WTC11 (cell line): ENCODE results near the gene ELMO3. TPM values are rescaled to one million over a fixed set of nuclear protein-coding genes. Genes with fewer than 3 reads are reported as not detected.

Experiments
- ARID4B ChIP-seq: sonication (generic); formaldehyde crosslinking; IDR thresholded peaks from 2 replicates; pipeline ENCODE4 v1.8.0; 2023; ENCODE audit warnings: missing genetic modification reagents, mild to moderate bottlenecking, borderline replicate concordance
- CBFB ChIP-seq: sonication (generic); formaldehyde crosslinking; IDR thresholded peaks from 2 replicates; pipeline ENCODE4 v1.8.1; 2022; ENCODE audit warnings: mild to moderate bottlenecking, low read depth, missing genetic modification reagents
- CREM ChIP-seq: sonication (generic); formaldehyde crosslinking; IDR thresholded peaks from 2 replicates; pipeline ENCODE4 v1.8.1; 2022; ENCODE audit warnings: mild to moderate bottlenecking, missing genetic modification reagents, moderate library complexity
- EMX1 ChIP-seq: fragments of 250-450 bp; sonication (Bioruptor Pico); IDR thresholded peaks from 2 replicates; pipeline ENCODE4 v1.8.0; 2021; ENCODE audit warnings: mild to moderate bottlenecking
- ERG ChIP-seq: fragments of 250-450 bp; sonication (Bioruptor Pico); IDR thresholded peaks from 2 replicates; pipeline ENCODE4 v1.8.0; 2021; ENCODE audit warnings: mild to moderate bottlenecking
- FOXJ3 ChIP-seq: sonication (generic); formaldehyde crosslinking; IDR thresholded peaks from 2 replicates; pipeline ENCODE4 v1.9.0; 2021; ENCODE audit warnings: missing genetic modification reagents, mild to moderate bottlenecking, borderline replicate concordance
- JAZF1 ChIP-seq: fragments of 250-450 bp; sonication (Bioruptor Pico); IDR thresholded peaks from 2 replicates; pipeline ENCODE4 v1.9.0; 2021; ENCODE audit warnings: moderate library complexity, mild to moderate bottlenecking, inconsistent platforms
- MLX ChIP-seq: sonication (generic); formaldehyde crosslinking; IDR thresholded peaks from 2 replicates; pipeline ENCODE4 v1.8.1; 2023; ENCODE audit warnings: mild to moderate bottlenecking, missing genetic modification reagents, moderate library complexity
- MYBL2 ChIP-seq: sonication (generic); formaldehyde crosslinking; IDR thresholded peaks from 2 replicates; pipeline ENCODE4 v1.8.1; 2023; ENCODE audit warnings: mild to moderate bottlenecking, moderate library complexity, missing genetic modification reagents
- NR2C2 ChIP-seq: sonication (generic); formaldehyde crosslinking; IDR thresholded peaks from 2 replicates; pipeline ENCODE4 v1.8.0; 2022; ENCODE audit warnings: mild to moderate bottlenecking, missing genetic modification reagents
- SMAD4 ChIP-seq: sonication (generic); formaldehyde crosslinking; IDR thresholded peaks from 2 replicates; pipeline ENCODE4 v1.8.0; 2022; ENCODE audit warnings: mild to moderate bottlenecking, missing genetic modification reagents
- ZBTB43 ChIP-seq: sonication (generic); formaldehyde crosslinking; IDR thresholded peaks from 2 replicates; pipeline ENCODE4 v1.8.1; 2023; ENCODE audit warnings: mild to moderate bottlenecking, missing genetic modification reagents
- ZNF138 ChIP-seq: sonication (generic); formaldehyde crosslinking; conservative IDR thresholded peaks from 2 replicates; pipeline ENCODE4 v1.8.1; 2022; ENCODE audit warnings: mild to moderate bottlenecking, moderate library complexity, missing genetic modification reagents
- ZNF219 ChIP-seq: sonication (generic); formaldehyde crosslinking; IDR thresholded peaks from 2 replicates; pipeline ENCODE4 v1.8.0; 2023; ENCODE audit warnings: missing genetic modification reagents, mild to moderate bottlenecking, borderline replicate concordance
- ZNF232 ChIP-seq: sonication (generic); formaldehyde crosslinking; IDR thresholded peaks from 2 replicates; pipeline ENCODE4 v1.8.0; 2022; ENCODE audit warnings: mild to moderate bottlenecking, missing genetic modification reagents
- ZNF317 ChIP-seq: sonication (generic); formaldehyde crosslinking; IDR thresholded peaks from 2 replicates; pipeline ENCODE4 v1.8.1; 2023; ENCODE audit warnings: low read depth, mild to moderate bottlenecking, moderate library complexity, missing genetic modification reagents, borderline replicate concordance
- ZNF416 ChIP-seq: fragments of 250-450 bp; sonication (Bioruptor Pico); IDR thresholded peaks from 2 replicates; pipeline ENCODE4 v1.9.0; 2021; ENCODE audit warnings: mild to moderate bottlenecking, inconsistent platforms
- total RNA-seq: library from RNA; stranded (reverse); gene quantifications from 3 replicates; pipeline ENCODE4 v1.2.3, GENCODE V29; 2021
- TF ChIP-seq, protein P1 (sequence below): sonication (generic); formaldehyde crosslinking; IDR thresholded peaks from 2 replicates; pipeline ENCODE4 v1.8.1; 2022; ENCODE audit warnings: mild to moderate bottlenecking, moderate library complexity, missing genetic modification reagents
- TF ChIP-seq, protein P2 (sequence below): sonication (generic); formaldehyde crosslinking; IDR thresholded peaks from 2 replicates; pipeline ENCODE4 v1.8.0; 2022; ENCODE audit warnings: missing genetic modification reagents

The ELMO3 gene
- total RNA-seq, 1 experiment from 2014 or later: 13.6 TPM

GRCh38 chr16:67150047-67150832, 48.7 kb upstream of the ELMO3 start (continued):
- peak; percentile 28; the same call in 1 of the 2 replicates for TF ChIP-seq ARID4B (CRISPR knock-in tag)
- TF ChIP-seq, protein P1, sequence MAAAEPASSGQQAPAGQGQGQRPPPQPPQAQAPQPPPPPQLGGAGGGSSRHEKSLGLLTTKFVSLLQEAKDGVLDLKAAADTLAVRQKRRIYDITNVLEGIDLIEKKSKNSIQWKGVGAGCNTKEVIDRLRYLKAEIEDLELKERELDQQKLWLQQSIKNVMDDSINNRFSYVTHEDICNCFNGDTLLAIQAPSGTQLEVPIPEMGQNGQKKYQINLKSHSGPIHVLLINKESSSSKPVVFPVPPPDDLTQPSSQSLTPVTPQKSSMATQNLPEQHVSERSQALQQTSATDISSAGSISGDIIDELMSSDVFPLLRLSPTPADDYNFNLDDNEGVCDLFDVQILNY: peak; percentile 86; the same call in 1 of the 2 replicates
- TF ChIP-seq CREM (CRISPR knock-in tag): peak; percentile 12; the same call in 1 of the 2 replicates
- no peak for TF ChIP-seq SMAD4 (CRISPR knock-in tag)
- TF ChIP-seq, protein P2, sequence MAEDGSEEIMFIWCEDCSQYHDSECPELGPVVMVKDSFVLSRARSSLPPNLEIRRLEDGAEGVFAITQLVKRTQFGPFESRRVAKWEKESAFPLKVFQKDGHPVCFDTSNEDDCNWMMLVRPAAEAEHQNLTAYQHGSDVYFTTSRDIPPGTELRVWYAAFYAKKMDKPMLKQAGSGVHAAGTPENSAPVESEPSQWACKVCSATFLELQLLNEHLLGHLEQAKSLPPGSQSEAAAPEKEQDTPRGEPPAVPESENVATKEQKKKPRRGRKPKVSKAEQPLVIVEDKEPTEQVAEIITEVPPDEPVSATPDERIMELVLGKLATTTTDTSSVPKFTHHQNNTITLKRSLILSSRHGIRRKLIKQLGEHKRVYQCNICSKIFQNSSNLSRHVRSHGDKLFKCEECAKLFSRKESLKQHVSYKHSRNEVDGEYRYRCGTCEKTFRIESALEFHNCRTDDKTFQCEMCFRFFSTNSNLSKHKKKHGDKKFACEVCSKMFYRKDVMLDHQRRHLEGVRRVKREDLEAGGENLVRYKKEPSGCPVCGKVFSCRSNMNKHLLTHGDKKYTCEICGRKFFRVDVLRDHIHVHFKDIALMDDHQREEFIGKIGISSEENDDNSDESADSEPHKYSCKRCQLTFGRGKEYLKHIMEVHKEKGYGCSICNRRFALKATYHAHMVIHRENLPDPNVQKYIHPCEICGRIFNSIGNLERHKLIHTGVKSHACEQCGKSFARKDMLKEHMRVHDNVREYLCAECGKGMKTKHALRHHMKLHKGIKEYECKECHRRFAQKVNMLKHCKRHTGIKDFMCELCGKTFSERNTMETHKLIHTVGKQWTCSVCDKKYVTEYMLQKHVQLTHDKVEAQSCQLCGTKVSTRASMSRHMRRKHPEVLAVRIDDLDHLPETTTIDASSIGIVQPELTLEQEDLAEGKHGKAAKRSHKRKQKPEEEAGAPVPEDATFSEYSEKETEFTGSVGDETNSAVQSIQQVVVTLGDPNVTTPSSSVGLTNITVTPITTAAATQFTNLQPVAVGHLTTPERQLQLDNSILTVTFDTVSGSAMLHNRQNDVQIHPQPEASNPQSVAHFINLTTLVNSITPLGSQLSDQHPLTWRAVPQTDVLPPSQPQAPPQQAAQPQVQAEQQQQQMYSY (CRISPR knock-in tag): peak; percentile 38; the same call in 1 of the 2 replicates
- TF ChIP-seq MYBL2 (CRISPR knock-in tag): peak; percentile 92; the same call in 1 of the 2 replicates
- peak; percentile 63; the same call in 1 of the 2 replicates for TF ChIP-seq ZNF416 (CRISPR knock-in tag)
- 0 out of 2 replicates have a peak, but pooled peaks have one; percentile 3 for TF ChIP-seq ERG
- peak; percentile 36; the same call in 1 of the 2 replicates for TF ChIP-seq ZNF317 (CRISPR knock-in tag)
- TF ChIP-seq ZNF232 (CRISPR knock-in tag): peak; percentile 53; the same call in 1 of the 2 replicates
- 0 out of 2 replicates have a peak, but pooled peaks have one; percentile 55 for TF ChIP-seq ZNF138 (CRISPR knock-in tag)
- TF ChIP-seq CBFB (CRISPR knock-in tag): 0 out of 2 replicates have a peak, but pooled peaks have one; percentile 69
- TF ChIP-seq MLX: no peak
- peak; percentile 71; the same call in 1 of the 2 replicates for TF ChIP-seq ZBTB43
- 0 out of 2 replicates have a peak, but pooled peaks have one; percentile 26 for TF ChIP-seq ZNF219
- no peak for TF ChIP-seq JAZF1 (CRISPR knock-in tag)
- no peak for TF ChIP-seq FOXJ3 (CRISPR knock-in tag)
- peak; percentile 18; the same call in 1 of the 2 replicates for TF ChIP-seq EMX1 (CRISPR knock-in tag)
- no peak for TF ChIP-seq NR2C2 (CRISPR knock-in tag)
- TF ChIP-seq, all 79 proteins: peak for 28
